H9 (cell line): ENCODE results near the gene TCF15. TPM values are rescaled to one million over a fixed set of nuclear protein-coding genes. Genes with fewer than 3 reads are reported as not detected.

Experiments used
- DNase-seq: peaks from one replicate; pipeline ENCODE4 v3.0.0-alpha.2; 2017
- H2AFZ ChIP-seq: one replicate; pipeline ENCODE4 v1.6.1; 2013; ENCODE audit warnings: mild to moderate bottlenecking, low read length, control low read depth, moderate library complexity
- H2AK5ac ChIP-seq: 2 replicates; pipeline ENCODE4 v1.6.1; 2013; ENCODE audit warnings: low read length, control low read depth, mixed read lengths; ENCODE audit not compliant: insufficient read length
- H2BK120ac ChIP-seq: one replicate; pipeline ENCODE4 v1.6.1; 2013; ENCODE audit warnings: low read depth, mild to moderate bottlenecking, low read length, control low read depth, inconsistent platforms; ENCODE audit not compliant: poor library complexity, severe bottlenecking
- H2BK12ac ChIP-seq: 2 replicates; pipeline ENCODE4 v1.6.1; 2013; ENCODE audit warnings: low read length, control low read depth, mixed read lengths, low read depth; ENCODE audit not compliant: insufficient read length
- H2BK15ac ChIP-seq: 2 replicates; pipeline ENCODE4 v1.6.1; 2013; ENCODE audit warnings: low read depth, low read length, control low read depth
- H2BK20ac ChIP-seq: one replicate; pipeline ENCODE4 v1.6.1; 2013; ENCODE audit warnings: low read depth, mild to moderate bottlenecking, low read length, control low read depth, inconsistent platforms; ENCODE audit not compliant: poor library complexity, severe bottlenecking
- H2BK5ac ChIP-seq: 2 replicates; pipeline ENCODE4 v1.6.1; 2013; ENCODE audit warnings: low read length, control low read depth, mixed read lengths; ENCODE audit not compliant: insufficient read length
- H3K14ac ChIP-seq: 2 replicates; pipeline ENCODE4 v1.6.1; 2013; ENCODE audit warnings: low read length, control low read depth; ENCODE audit not compliant: insufficient read depth
- H3K18ac ChIP-seq: 2 replicates; pipeline ENCODE4 v1.6.1; 2013; ENCODE audit warnings: low read depth, mild to moderate bottlenecking, mixed read lengths, low read length, control low read depth; ENCODE audit not compliant: insufficient read length
- H3K23ac ChIP-seq: 2 replicates; pipeline ENCODE4 v1.6.1; 2013; ENCODE audit warnings: low read length, control low read depth, mixed read lengths, low read depth; ENCODE audit not compliant: insufficient read length
- H3K23me2 ChIP-seq: 2 replicates; pipeline ENCODE4 v1.6.1; 2013; ENCODE audit warnings: low read depth, mild to moderate bottlenecking, mixed read lengths, low read length, control low read depth; ENCODE audit not compliant: insufficient read length, poor library complexity, severe bottlenecking
- H3K27ac ChIP-seq: 2 replicates; pipeline ENCODE4 v1.5.1; 2013; ENCODE audit warnings: low read length, control low read depth, mixed read lengths, low read depth; ENCODE audit not compliant: insufficient read length
- H3K27me3 ChIP-seq: 2 replicates; pipeline ENCODE4 v1.6.1; 2013; ENCODE audit warnings: low read length, control low read depth, inconsistent platforms; ENCODE audit not compliant: insufficient read depth
- H3K4ac ChIP-seq: 2 replicates; pipeline ENCODE4 v1.6.1; 2013; ENCODE audit warnings: low read depth, mild to moderate bottlenecking, control low read depth, inconsistent platforms, low read length, moderate library complexity
- H3K4me1 ChIP-seq: 2 replicates; pipeline ENCODE4 v1.6.1; 2013; ENCODE audit warnings: low read length, control low read depth, inconsistent platforms; ENCODE audit not compliant: insufficient read depth
- H3K4me2 ChIP-seq: 2 replicates; pipeline ENCODE4 v1.6.1; 2013; ENCODE audit warnings: low read length, control low read depth, mixed read lengths; ENCODE audit not compliant: insufficient read length, insufficient read depth
- H3K56ac ChIP-seq: 2 replicates; pipeline ENCODE4 v1.6.1; 2013; ENCODE audit warnings: low read depth, mild to moderate bottlenecking, mixed read lengths, low read length, control low read depth; ENCODE audit not compliant: insufficient read length
- H3K79me1 ChIP-seq: 2 replicates; pipeline ENCODE4 v1.6.1; 2013; ENCODE audit warnings: low read depth, mild to moderate bottlenecking, moderate library complexity, low read length, control low read depth, inconsistent platforms; ENCODE audit not compliant: insufficient read depth, poor library complexity, severe bottlenecking
- H3K79me2 ChIP-seq: 2 replicates; pipeline ENCODE4 v1.6.1; 2013; ENCODE audit warnings: low read length, control low read depth, inconsistent platforms; ENCODE audit not compliant: insufficient read depth
- H3K9ac ChIP-seq: 2 replicates; pipeline ENCODE4 v1.6.1; 2013; ENCODE audit warnings: low read length, control low read depth, mixed read lengths; ENCODE audit not compliant: insufficient read length; ENCODE audit errors: extremely low read depth
- H3K9me3 ChIP-seq: one replicate; pipeline ENCODE4 v1.6.1; 2013; ENCODE audit warnings: low read depth, low read length, inconsistent platforms; ENCODE audit not compliant: control insufficient read depth
- H3T11ph ChIP-seq: one replicate; pipeline ENCODE4 v1.6.1; 2013; ENCODE audit warnings: mild to moderate bottlenecking, low read length, control low read depth, inconsistent platforms
- H4K20me1 ChIP-seq: one replicate; pipeline ENCODE4 v1.6.1; 2013; ENCODE audit not compliant: control insufficient read depth, insufficient read length, insufficient read depth
- H4K5ac ChIP-seq: 2 replicates; pipeline ENCODE4 v1.6.1; 2013; ENCODE audit warnings: low read depth, mild to moderate bottlenecking, mixed read lengths, low read length, control low read depth; ENCODE audit not compliant: insufficient read length
- H4K8ac ChIP-seq: replicated peaks from 2 replicates; pipeline ENCODE4 v1.6.1; 2013; ENCODE audit warnings: low read length, control low read depth, mixed read lengths, low read depth; ENCODE audit not compliant: insufficient read length
- H4K91ac ChIP-seq: 2 replicates; pipeline ENCODE4 v1.6.1; 2013; ENCODE audit warnings: low read depth, mild to moderate bottlenecking, moderate library complexity, mixed read lengths, low read length, control low read depth; ENCODE audit not compliant: insufficient read length
- H3K27ac Mint-ChIP-seq, 3 experiments: 2 replicates in 2 of 3; 3 replicates in 1 of 3; pipeline ENCODE4 v1.8.0; 2020 to 2021; ENCODE audit warnings: mixed read lengths in 3 of 3, mild to moderate bottlenecking in 1 of 3, moderate library complexity in 1 of 3
- H3K27me3 Mint-ChIP-seq: 2 replicates; pipeline ENCODE4 v1.8.0; 2021; ENCODE audit warnings: low read depth, mild to moderate bottlenecking, moderate library complexity, mixed read lengths
- H3K36me3 Mint-ChIP-seq, 3 experiments: 2 replicates in 2 of 3; 3 replicates in 1 of 3; pipeline ENCODE4 v1.8.0; 2020 to 2021; ENCODE audit warnings: low read depth in 3 of 3, mixed read lengths in 3 of 3; ENCODE audit not compliant: insufficient read depth in 1 of 3
- H3K4me1 Mint-ChIP-seq, 2 experiments: 2 replicates each; pipeline ENCODE4 v1.8.0; 2020; ENCODE audit warnings: mixed read lengths in 2 of 2
- H3K4me3 Mint-ChIP-seq, 2 experiments: 2 replicates in 1 of 2; 3 replicates in 1 of 2; pipeline ENCODE4 v1.8.0; 2020 to 2021; ENCODE audit warnings: mild to moderate bottlenecking in 2 of 2, mixed read lengths in 2 of 2, moderate library complexity in 1 of 2
- H3K9me3 Mint-ChIP-seq, 2 experiments: 2 replicates in 1 of 2; 3 replicates in 1 of 2; pipeline ENCODE4 v1.8.0; 2020; ENCODE audit warnings: mild to moderate bottlenecking in 2 of 2, mixed read lengths in 2 of 2, moderate library complexity in 1 of 2
- WGBS: extraction: QIAGEN DNeasy Blood & Tissue Kit; methylation state at CpG from one replicate; pipeline ENCODE4 v1.1.7; 2013; ENCODE audit warnings: missing lambda C conversion rate, low lambda C conversion rate, mixed read lengths; ENCODE audit not compliant: insufficient read length; ENCODE audit errors: extremely low coverage; 5-methylcytosine and 5-hydroxymethylcytosine counted together
- total RNA-seq: library from RNA; stranded (reverse); gene quantifications from 2 replicates; pipeline ENCODE4 v1.2.1, GENCODE V29; 2021
- TF ChIP-seq, protein P1 (sequence below): fragments of 200-600 bp; sonication (generic); conservative IDR thresholded peaks from 3 replicates; pipeline ENCODE4 v1.8.0; 2021; ENCODE audit warnings: antibody characterized with exemption, mild to moderate bottlenecking

Gene TCF15
- total RNA-seq, 1 experiment from 2014 or later, result 2.0 TPM

GRCh38 chr20:611047-611842, 1.1 kb upstream of the TCF15 start:
- H3K79me2 ChIP-seq, result no peaks in the 10 kb centered on the region
- no peak overlapping the region for H2AFZ ChIP-seq
- no peak overlapping the region for H3K9ac ChIP-seq
- H2AK5ac ChIP-seq, result no peak overlapping the region
- H3K27ac ChIP-seq, result no peak overlapping the region
- H3K4me2 ChIP-seq, result no peak overlapping the region
- Mint-ChIP-seq H3K4me3 (peak overlapping the region; percentile 44 to 74; a peak in 4 of 5 replicates), H3K4me1 (peaks cover 7 to 35% of the 10 kb centered on the region in 2 experiments), H3K36me3 (0 out of 7 replicates have a peak, but pooled peaks cover 0 to 2% (median 0%) of the 10 kb centered on the region in 3 experiments), H3K9me3 (no peaks in the 10 kb centered on the region), H3K27ac (no peak overlapping the region), H3K27me3 (peaks cover 54% of the 10 kb centered on the region)
- H3K18ac ChIP-seq, result no peak overlapping the region
- H2BK15ac ChIP-seq, result no peak overlapping the region
- H3K4ac ChIP-seq, result no peak overlapping the region
- H4K91ac ChIP-seq, result no peak overlapping the region
- peaks cover 3% of the 10 kb centered on the region for H4K20me1 ChIP-seq
- no peak overlapping the region for H2BK20ac ChIP-seq
- H2BK12ac ChIP-seq, result no peak overlapping the region
- H4K8ac ChIP-seq, result no peak overlapping the region
- WGBS, result no CpG with 5 or more reads among the region's 24 CpGs
- no peak overlapping the region; the same call in 1 of the 2 replicates for H3K14ac ChIP-seq
- TF ChIP-seq, protein P1, sequence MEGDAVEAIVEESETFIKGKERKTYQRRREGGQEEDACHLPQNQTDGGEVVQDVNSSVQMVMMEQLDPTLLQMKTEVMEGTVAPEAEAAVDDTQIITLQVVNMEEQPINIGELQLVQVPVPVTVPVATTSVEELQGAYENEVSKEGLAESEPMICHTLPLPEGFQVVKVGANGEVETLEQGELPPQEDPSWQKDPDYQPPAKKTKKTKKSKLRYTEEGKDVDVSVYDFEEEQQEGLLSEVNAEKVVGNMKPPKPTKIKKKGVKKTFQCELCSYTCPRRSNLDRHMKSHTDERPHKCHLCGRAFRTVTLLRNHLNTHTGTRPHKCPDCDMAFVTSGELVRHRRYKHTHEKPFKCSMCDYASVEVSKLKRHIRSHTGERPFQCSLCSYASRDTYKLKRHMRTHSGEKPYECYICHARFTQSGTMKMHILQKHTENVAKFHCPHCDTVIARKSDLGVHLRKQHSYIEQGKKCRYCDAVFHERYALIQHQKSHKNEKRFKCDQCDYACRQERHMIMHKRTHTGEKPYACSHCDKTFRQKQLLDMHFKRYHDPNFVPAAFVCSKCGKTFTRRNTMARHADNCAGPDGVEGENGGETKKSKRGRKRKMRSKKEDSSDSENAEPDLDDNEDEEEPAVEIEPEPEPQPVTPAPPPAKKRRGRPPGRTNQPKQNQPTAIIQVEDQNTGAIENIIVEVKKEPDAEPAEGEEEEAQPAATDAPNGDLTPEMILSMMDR, result no peak
- no peak overlapping the region for H3K56ac ChIP-seq
- peaks cover 8% of the 10 kb centered on the region for H3K23me2 ChIP-seq
- H3T11ph ChIP-seq, result no peak overlapping the region
- H3K23ac ChIP-seq, result no peak overlapping the region
- H3K9me3 ChIP-seq, result no peaks in the 10 kb centered on the region
- no peak for DNase-seq
- H3K79me1 ChIP-seq, result no peaks in the 10 kb centered on the region
- H2BK5ac ChIP-seq, result no peak overlapping the region
- H3K27me3 ChIP-seq, result peaks cover 12% of the 10 kb centered on the region; the same call in 1 of the 2 replicates
- no peaks in the 10 kb centered on the region for H3K4me1 ChIP-seq
- no peak overlapping the region for H2BK120ac ChIP-seq
- no peak overlapping the region for H4K5ac ChIP-seq
